SK-N-SH treated with all-trans-retinoic acid at 6 μM for 48 hours (cell line): ENCODE results near the gene ANKRD33B.

Experiments used
- ATAC-seq: fragments of 200-7000 bp; cut with Tn5 transposase; 3 replicates; pipeline ENCODE4 v1.9.1; 2020; ENCODE audit warnings: mild to moderate bottlenecking, moderate library complexity
- ARNTL ChIP-seq: fragments of 450-650 bp; formaldehyde crosslinking; IDR thresholded peaks from 2 replicates; pipeline ENCODE4 v1.5.0; 2020; ENCODE audit warnings: low read depth, mild to moderate bottlenecking, moderate library complexity, borderline replicate concordance
- BACH2 ChIP-seq: fragments of 250-450 bp; sonication (Bioruptor Pico); IDR thresholded peaks from 2 replicates; pipeline ENCODE4 v1.9.0; 2021; ENCODE audit warnings: mild to moderate bottlenecking, borderline replicate concordance
- ESRRG ChIP-seq: fragments of 250-450 bp; sonication (Bioruptor Pico); IDR thresholded peaks from 2 replicates; pipeline ENCODE4 v1.6.1; 2021; ENCODE audit warnings: mild to moderate bottlenecking
- GLIS3 ChIP-seq: fragments of 250-450 bp; sonication (Bioruptor Pico); IDR thresholded peaks from 2 replicates; pipeline ENCODE4 v1.5.0; 2020; ENCODE audit warnings: mild to moderate bottlenecking, moderate library complexity
- ISL1 ChIP-seq: fragments of 250-450 bp; sonication (Bioruptor Pico); IDR thresholded peaks from 2 replicates; pipeline ENCODE4 v2.1.2; 2022; ENCODE audit warnings: mild to moderate bottlenecking, moderate library complexity
- OSR1 ChIP-seq: fragments of 250-450 bp; sonication (Bioruptor Pico); IDR thresholded peaks from 2 replicates; pipeline ENCODE4 v1.8.0; 2022; ENCODE audit warnings: moderate library complexity, mild to moderate bottlenecking, inconsistent platforms
- PPARA ChIP-seq: fragments of 250-450 bp; sonication (Bioruptor Pico); IDR thresholded peaks from 2 replicates; pipeline ENCODE4 v1.5.0; 2020; ENCODE audit warnings: mild to moderate bottlenecking, borderline replicate concordance
- RARB ChIP-seq: fragments of 250-450 bp; sonication (Bioruptor Pico); IDR thresholded peaks from 2 replicates; pipeline ENCODE4 v1.8.0; 2021; ENCODE audit warnings: mild to moderate bottlenecking, moderate library complexity
- SNAI2 ChIP-seq: fragments of 250-450 bp; sonication (Bioruptor Pico); IDR thresholded peaks from 2 replicates; pipeline ENCODE4 v1.5.0; 2020; ENCODE audit warnings: mild to moderate bottlenecking, moderate library complexity
- TCF4 ChIP-seq: fragments of 250-450 bp; sonication (Bioruptor Pico); IDR thresholded peaks from 2 replicates; pipeline ENCODE4 v1.8.0; 2021; ENCODE audit warnings: mild to moderate bottlenecking, moderate library complexity, borderline replicate concordance
- TOX ChIP-seq: fragments of 250-450 bp; sonication (Bioruptor Pico); IDR thresholded peaks from 2 replicates; pipeline ENCODE4 v1.8.0; 2021; ENCODE audit warnings: mild to moderate bottlenecking, moderate library complexity, borderline replicate concordance
- ZC3H10 ChIP-seq: fragments of 250-450 bp; sonication (Bioruptor Pico); IDR thresholded peaks from 2 replicates; pipeline ENCODE4 v1.5.1; 2021; ENCODE audit warnings: mild to moderate bottlenecking, moderate library complexity
- ZFP3 ChIP-seq: fragments of 250-450 bp; sonication (Bioruptor Pico); IDR thresholded peaks from 2 replicates; pipeline ENCODE4 v1.5.0; 2020; ENCODE audit warnings: mild to moderate bottlenecking, moderate library complexity
- ZFP30 ChIP-seq: fragments of 450-650 bp; formaldehyde crosslinking; IDR thresholded peaks from 2 replicates; pipeline ENCODE4 v1.5.0; 2022; ENCODE audit warnings: mild to moderate bottlenecking, moderate library complexity
- ZNF565 ChIP-seq: fragments of 450-650 bp; formaldehyde crosslinking; conservative IDR thresholded peaks from 2 replicates; pipeline ENCODE4 v1.5.0; 2020; ENCODE audit warnings: low read depth, mild to moderate bottlenecking, moderate library complexity
- ZNF70 ChIP-seq: fragments of 450-650 bp; formaldehyde crosslinking; IDR thresholded peaks from 2 replicates; pipeline ENCODE4 v1.5.0; 2020; ENCODE audit warnings: mild to moderate bottlenecking, moderate library complexity
- ZNF8 ChIP-seq: fragments of 450-650 bp; formaldehyde crosslinking; IDR thresholded peaks from 2 replicates; pipeline ENCODE4 v1.5.0; 2020; ENCODE audit warnings: mild to moderate bottlenecking, moderate library complexity
- TF ChIP-seq, protein P1 (sequence below): fragments of 250-450 bp; sonication (Bioruptor Pico); IDR thresholded peaks from 2 replicates; pipeline ENCODE4 v1.8.0; 2020; ENCODE audit warnings: mild to moderate bottlenecking, moderate library complexity, borderline replicate concordance
- TF ChIP-seq, protein P2 (sequence below): fragments of 250-450 bp; sonication (Bioruptor Pico); IDR thresholded peaks from 2 replicates; pipeline ENCODE4 v1.5.0; 2020; ENCODE audit warnings: mild to moderate bottlenecking, moderate library complexity
- TF ChIP-seq, protein P3 (sequence below): fragments of 250-450 bp; sonication (Bioruptor Pico); IDR thresholded peaks from 2 replicates; pipeline ENCODE4 v1.5.1; 2021; ENCODE audit warnings: mild to moderate bottlenecking, moderate library complexity
- TF ChIP-seq, protein P4 (sequence below): fragments of 250-450 bp; sonication (Bioruptor Pico); IDR thresholded peaks from 2 replicates; pipeline ENCODE4 v1.8.0; 2021; ENCODE audit warnings: low read depth, mild to moderate bottlenecking, moderate library complexity, borderline replicate concordance

ANKRD33B gene

DNA sequence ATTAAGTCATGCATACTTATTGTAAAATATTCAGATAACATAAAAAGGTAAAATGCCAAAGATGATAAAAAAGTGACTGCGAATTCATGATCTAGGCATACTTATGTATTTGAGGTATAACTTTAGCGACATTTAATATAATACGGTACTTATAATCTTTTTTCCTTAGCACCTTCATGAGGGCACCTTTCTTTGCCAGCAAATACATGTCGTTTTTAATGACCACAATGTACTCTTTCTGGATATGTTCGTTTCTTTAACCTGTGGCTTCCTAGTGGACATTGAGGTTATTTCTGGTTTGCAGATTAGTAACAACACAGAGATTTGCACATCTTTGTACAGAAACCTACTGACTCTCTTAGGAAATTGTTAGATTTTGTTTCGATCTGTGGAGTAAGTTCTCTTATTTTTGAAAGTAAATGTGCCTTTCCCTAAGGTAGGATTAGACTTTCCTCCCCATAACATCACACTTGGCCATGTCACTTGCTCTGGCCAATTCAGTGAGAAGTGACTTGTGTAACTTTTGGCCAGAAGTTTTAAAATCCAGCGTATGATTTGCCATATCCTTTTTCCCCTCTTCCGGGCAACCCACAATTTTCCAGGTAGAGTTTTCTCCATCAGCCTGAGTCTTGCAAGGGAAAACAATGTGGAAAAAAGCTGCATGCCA, 24.4 kb downstream of the ANKRD33B start (continued):
- TF ChIP-seq, protein P1, sequence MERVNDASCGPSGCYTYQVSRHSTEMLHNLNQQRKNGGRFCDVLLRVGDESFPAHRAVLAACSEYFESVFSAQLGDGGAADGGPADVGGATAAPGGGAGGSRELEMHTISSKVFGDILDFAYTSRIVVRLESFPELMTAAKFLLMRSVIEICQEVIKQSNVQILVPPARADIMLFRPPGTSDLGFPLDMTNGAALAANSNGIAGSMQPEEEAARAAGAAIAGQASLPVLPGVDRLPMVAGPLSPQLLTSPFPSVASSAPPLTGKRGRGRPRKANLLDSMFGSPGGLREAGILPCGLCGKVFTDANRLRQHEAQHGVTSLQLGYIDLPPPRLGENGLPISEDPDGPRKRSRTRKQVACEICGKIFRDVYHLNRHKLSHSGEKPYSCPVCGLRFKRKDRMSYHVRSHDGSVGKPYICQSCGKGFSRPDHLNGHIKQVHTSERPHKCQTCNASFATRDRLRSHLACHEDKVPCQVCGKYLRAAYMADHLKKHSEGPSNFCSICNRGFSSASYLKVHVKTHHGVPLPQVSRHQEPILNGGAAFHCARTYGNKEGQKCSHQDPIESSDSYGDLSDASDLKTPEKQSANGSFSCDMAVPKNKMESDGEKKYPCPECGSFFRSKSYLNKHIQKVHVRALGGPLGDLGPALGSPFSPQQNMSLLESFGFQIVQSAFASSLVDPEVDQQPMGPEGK (CRISPR knock-in tag) = no peak
- TF ChIP-seq ZFP30 (CRISPR knock-in tag) (no peak), ZNF8 (CRISPR knock-in tag) (no peak), BACH2 (no peak), ZC3H10 (no peak), RARB (CRISPR knock-in tag) (no peak)
- TF ChIP-seq, protein P2, sequence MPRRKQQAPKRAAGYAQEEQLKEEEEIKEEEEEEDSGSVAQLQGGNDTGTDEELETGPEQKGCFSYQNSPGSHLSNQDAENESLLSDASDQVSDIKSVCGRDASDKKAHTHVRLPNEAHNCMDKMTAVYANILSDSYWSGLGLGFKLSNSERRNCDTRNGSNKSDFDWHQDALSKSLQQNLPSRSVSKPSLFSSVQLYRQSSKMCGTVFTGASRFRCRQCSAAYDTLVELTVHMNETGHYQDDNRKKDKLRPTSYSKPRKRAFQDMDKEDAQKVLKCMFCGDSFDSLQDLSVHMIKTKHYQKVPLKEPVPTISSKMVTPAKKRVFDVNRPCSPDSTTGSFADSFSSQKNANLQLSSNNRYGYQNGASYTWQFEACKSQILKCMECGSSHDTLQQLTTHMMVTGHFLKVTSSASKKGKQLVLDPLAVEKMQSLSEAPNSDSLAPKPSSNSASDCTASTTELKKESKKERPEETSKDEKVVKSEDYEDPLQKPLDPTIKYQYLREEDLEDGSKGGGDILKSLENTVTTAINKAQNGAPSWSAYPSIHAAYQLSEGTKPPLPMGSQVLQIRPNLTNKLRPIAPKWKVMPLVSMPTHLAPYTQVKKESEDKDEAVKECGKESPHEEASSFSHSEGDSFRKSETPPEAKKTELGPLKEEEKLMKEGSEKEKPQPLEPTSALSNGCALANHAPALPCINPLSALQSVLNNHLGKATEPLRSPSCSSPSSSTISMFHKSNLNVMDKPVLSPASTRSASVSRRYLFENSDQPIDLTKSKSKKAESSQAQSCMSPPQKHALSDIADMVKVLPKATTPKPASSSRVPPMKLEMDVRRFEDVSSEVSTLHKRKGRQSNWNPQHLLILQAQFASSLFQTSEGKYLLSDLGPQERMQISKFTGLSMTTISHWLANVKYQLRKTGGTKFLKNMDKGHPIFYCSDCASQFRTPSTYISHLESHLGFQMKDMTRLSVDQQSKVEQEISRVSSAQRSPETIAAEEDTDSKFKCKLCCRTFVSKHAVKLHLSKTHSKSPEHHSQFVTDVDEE = no peak

DNA sequence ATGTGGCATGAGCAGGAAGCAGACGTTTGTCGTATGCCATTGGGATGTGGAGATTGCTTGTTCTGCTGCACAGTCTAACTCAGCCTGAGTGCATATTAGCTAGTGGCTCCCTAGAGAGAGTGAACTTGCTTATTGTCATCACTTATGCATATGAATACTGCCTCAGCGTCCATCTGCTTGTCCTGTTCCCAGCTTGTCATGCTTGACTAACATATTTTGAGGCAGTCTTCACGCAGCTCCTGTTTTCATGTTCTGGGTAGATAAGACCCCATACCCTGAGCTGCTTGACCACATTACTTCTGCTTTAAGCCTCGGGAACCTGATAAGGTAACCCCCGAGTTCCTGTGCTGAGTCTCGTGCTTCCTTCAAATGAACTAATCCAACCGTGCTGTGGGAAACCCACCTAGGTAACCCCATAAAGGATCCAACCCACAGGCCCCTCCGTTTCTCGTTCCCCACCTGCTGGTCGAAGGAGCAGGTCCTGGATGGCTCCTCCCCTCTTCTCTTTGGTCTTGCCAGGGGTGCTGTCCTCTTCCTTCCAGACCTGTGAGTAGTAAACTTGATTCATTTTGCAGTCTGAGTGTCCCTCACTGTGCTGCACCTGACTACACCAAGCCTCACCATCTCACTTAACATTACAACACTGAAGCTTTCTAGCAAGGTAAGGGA, 25.0 kb downstream of the ANKRD33B start:
- TF ChIP-seq, protein P2 = no peak
- TF ChIP-seq RARB (CRISPR knock-in tag) = no peak
- TF ChIP-seq OSR1 (CRISPR knock-in tag) = no peak
- no peak for TF ChIP-seq ZFP30 (CRISPR knock-in tag)
- no peak for TF ChIP-seq ZNF70 (CRISPR knock-in tag)
- TF ChIP-seq ISL1 (CRISPR knock-in tag) = no peak
- no peak for TF ChIP-seq ZFP3 (CRISPR knock-in tag)
- TF ChIP-seq TCF4 = no peak
- TF ChIP-seq ESRRG = no peak
- no peak for TF ChIP-seq PPARA
- TF ChIP-seq, protein P3, sequence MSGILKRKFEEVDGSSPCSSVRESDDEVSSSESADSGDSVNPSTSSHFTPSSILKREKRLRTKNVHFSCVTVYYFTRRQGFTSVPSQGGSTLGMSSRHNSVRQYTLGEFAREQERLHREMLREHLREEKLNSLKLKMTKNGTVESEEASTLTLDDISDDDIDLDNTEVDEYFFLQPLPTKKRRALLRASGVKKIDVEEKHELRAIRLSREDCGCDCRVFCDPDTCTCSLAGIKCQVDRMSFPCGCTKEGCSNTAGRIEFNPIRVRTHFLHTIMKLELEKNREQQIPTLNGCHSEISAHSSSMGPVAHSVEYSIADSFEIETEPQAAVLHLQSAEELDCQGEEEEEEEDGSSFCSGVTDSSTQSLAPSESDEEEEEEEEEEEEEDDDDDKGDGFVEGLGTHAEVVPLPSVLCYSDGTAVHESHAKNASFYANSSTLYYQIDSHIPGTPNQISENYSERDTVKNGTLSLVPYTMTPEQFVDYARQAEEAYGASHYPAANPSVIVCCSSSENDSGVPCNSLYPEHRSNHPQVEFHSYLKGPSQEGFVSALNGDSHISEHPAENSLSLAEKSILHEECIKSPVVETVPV (CRISPR knock-in tag) = no peak
- TF ChIP-seq ZC3H10 = no peak
- no peak for TF ChIP-seq ZNF565
- no peak for TF ChIP-seq TOX
- no peak for TF ChIP-seq SNAI2 (CRISPR knock-in tag)
- no peak for TF ChIP-seq ZNF8 (CRISPR knock-in tag)
- TF ChIP-seq GLIS3 = no peak
- TF ChIP-seq BACH2 = no peak
- TF ChIP-seq ARNTL (CRISPR knock-in tag) = no peak
- TF ChIP-seq, protein P4, sequence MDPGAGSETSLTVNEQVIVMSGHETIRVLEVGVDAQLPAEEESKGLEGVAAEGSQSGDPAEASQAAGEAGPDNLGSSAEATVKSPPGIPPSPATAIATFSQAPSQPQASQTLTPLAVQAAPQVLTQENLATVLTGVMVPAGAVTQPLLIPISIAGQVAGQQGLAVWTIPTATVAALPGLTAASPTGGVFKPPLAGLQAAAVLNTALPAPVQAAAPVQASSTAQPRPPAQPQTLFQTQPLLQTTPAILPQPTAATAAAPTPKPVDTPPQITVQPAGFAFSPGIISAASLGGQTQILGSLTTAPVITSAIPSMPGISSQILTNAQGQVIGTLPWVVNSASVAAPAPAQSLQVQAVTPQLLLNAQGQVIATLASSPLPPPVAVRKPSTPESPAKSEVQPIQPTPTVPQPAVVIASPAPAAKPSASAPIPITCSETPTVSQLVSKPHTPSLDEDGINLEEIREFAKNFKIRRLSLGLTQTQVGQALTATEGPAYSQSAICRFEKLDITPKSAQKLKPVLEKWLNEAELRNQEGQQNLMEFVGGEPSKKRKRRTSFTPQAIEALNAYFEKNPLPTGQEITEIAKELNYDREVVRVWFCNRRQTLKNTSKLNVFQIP (CRISPR knock-in tag) = no peak
- no peak for ATAC-seq
